K562 (cell line): ENCODE results near the gene NYAP1. TPM values are rescaled to one million over a fixed set of nuclear protein-coding genes. Genes with fewer than 3 reads are reported as not detected.

Source experiments
- NONO ChIP-seq, 2 experiments: fragments of 200-400 bp in 1 of 2; fragments of 450-650 bp in 1 of 2; formaldehyde crosslinking in 1 of 2; IDR thresholded peaks; 2 replicates each; pipeline ENCODE4 v1.6.1; 2017; ENCODE audit warnings: low read depth in 2 of 2, mild to moderate bottlenecking in 2 of 2, moderate library complexity in 2 of 2, low read length in 1 of 2
- POLR3G ChIP-seq: IDR thresholded peaks from 2 replicates; pipeline ENCODE4 v1.6.1; 2011; ENCODE audit not compliant: insufficient read length, insufficient replicate concordance; ENCODE audit errors: extremely low read depth
- RCOR1 ChIP-seq, 2 experiments: IDR thresholded peaks; 2 replicates each; pipeline ENCODE4 v1.6.1; 2012; ENCODE audit warnings: low read depth in 2 of 2, low read length in 2 of 2, borderline replicate concordance in 1 of 2, improper control_type of control experiment in 1 of 2
- SPI1 ChIP-seq: IDR thresholded peaks from 2 replicates; pipeline ENCODE4 v1.6.1; 2011; ENCODE audit warnings: low read depth, low read length, control low read depth, borderline replicate concordance
- ZNF217 ChIP-seq: sonication (generic); formaldehyde crosslinking; IDR thresholded peaks from 2 replicates; pipeline ENCODE4 v1.8.0; 2022; ENCODE audit warnings: mild to moderate bottlenecking, missing genetic modification reagents
- polyA plus RNA-seq, 8 experiments: library from polyadenylated mRNA; depleted of rRNA in 4 of 8; stranded (reverse) in 5 of 8; unstranded in 3 of 8; fragments of >200 nt; fragmentation: Nextera tagmentation in 2 of 8; fragmentation: Illumina TruSeq in 1 of 8; extraction: Ambion mirVana in 2 of 8; extraction: Trizol in 1 of 8; gene quantifications; 2 replicates each; pipeline versions ENCODE4 v1.2.1 to v1.2.3, GENCODE V29; 2011 to 2014; ENCODE audit warnings: inconsistent platforms in 1 of 8, missing spikeins in 1 of 8
- total RNA-seq, 7 experiments: library from RNA; depleted of rRNA in 6 of 7; stranded (reverse); fragments of >200 nt in 6 of 7; fragmentation: Illumina TruSeq in 2 of 7; extraction: Trizol in 2 of 7; gene quantifications; 2 replicates each; pipeline versions ENCODE4 v1.2.1 to v1.2.3, GENCODE V29; 2011 to 2021; ENCODE audit warnings: low replicate concordance in 1 of 7
- TF ChIP-seq, protein P1 (sequence below): fragments of 200-600 bp; sonication (generic); IDR thresholded peaks from one replicate; pipeline ENCODE4 v1.6.1; 2012; ENCODE audit warnings: mild to moderate bottlenecking, low read depth, low read length, inconsistent platforms
- TF ChIP-seq, protein P2 (sequence below): fragments of 450-650 bp; formaldehyde crosslinking; conservative IDR thresholded peaks from 2 replicates; pipeline ENCODE4 v1.4.0; 2022; ENCODE audit warnings: mild to moderate bottlenecking, missing genetic modification characterization
- TF ChIP-seq, protein P3 (sequence below), 2 experiments: fragments of 450-650 bp in 1 of 2; IDR thresholded peaks; 2 replicates each; pipeline ENCODE4 v1.6.1; 2011 to 2017; ENCODE audit warnings: low read depth in 2 of 2, antibody characterized with exemption in 1 of 2, borderline replicate concordance in 1 of 2, low read length in 1 of 2, mild to moderate bottlenecking in 1 of 2, mixed read lengths in 1 of 2; ENCODE audit not compliant: control insufficient read depth in 1 of 2

Gene NYAP1
- total and polyA plus RNA-seq, 9 of the 15 experiments (the other 6 are each of a cell fraction or from before 2014, with no cell fraction given): 0.11 to 0.88 (median 0.22) TPM; not detected in 2

DNA sequence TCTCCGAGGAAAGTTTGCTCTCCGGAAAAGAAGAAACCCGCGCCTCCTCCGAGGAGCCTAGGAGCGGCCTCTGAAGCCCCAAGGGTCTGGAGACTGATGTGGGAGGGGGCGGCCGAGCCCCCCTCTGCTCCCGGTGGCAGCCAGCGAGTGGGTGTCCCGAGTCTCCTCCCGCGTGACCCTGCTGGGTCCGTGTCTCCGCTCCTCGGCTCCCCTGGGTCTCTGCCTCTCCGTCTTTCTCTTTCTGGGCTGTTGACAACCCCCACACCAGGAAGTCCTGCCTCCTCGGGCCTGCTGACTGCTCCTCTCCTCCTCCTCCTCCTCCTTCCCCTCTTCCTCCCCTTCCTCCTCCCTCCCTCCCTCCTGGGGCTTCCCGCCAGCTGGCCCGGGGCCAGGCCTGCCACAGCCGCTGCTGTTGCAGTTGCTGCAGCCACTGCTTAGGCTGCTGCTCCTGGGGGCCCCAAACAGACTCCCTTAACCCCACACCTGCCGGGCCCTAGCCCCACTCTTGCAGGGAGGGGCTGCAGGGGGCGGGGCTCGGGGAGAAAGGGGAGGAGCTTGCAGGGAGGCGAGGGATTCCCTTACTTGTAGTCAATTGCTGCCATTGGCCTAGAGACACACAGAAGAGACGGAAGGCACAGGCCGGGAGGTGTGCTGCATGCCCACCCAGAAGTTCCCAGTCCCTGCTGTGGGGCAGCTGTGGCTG lies 4.6 kb upstream of the NYAP1 start, which contains the start of gene TSC22D4 (continued):
- TF ChIP-seq NONO (IDR thresholded peaks at IDR 0.05; ENCODE audit: low read depth in 2 of 2, low read length in 1 of 2) (peak in 1 of 2 experiments; percentile 96; a peak in 2 of 4 replicates), RCOR1 (IDR thresholded peaks at IDR 0.05; ENCODE audit: borderline replicate concordance in 1 of 2, low read depth in 2 of 2, low read length in 2 of 2) (peak in 1 of 2 experiments; percentile 90; a peak in 2 of 4 replicates), POLR3G (no peak), SPI1 (peak; percentile 82), ZNF217 (CRISPR knock-in tag) (no peak)
- TF ChIP-seq, protein P1, sequence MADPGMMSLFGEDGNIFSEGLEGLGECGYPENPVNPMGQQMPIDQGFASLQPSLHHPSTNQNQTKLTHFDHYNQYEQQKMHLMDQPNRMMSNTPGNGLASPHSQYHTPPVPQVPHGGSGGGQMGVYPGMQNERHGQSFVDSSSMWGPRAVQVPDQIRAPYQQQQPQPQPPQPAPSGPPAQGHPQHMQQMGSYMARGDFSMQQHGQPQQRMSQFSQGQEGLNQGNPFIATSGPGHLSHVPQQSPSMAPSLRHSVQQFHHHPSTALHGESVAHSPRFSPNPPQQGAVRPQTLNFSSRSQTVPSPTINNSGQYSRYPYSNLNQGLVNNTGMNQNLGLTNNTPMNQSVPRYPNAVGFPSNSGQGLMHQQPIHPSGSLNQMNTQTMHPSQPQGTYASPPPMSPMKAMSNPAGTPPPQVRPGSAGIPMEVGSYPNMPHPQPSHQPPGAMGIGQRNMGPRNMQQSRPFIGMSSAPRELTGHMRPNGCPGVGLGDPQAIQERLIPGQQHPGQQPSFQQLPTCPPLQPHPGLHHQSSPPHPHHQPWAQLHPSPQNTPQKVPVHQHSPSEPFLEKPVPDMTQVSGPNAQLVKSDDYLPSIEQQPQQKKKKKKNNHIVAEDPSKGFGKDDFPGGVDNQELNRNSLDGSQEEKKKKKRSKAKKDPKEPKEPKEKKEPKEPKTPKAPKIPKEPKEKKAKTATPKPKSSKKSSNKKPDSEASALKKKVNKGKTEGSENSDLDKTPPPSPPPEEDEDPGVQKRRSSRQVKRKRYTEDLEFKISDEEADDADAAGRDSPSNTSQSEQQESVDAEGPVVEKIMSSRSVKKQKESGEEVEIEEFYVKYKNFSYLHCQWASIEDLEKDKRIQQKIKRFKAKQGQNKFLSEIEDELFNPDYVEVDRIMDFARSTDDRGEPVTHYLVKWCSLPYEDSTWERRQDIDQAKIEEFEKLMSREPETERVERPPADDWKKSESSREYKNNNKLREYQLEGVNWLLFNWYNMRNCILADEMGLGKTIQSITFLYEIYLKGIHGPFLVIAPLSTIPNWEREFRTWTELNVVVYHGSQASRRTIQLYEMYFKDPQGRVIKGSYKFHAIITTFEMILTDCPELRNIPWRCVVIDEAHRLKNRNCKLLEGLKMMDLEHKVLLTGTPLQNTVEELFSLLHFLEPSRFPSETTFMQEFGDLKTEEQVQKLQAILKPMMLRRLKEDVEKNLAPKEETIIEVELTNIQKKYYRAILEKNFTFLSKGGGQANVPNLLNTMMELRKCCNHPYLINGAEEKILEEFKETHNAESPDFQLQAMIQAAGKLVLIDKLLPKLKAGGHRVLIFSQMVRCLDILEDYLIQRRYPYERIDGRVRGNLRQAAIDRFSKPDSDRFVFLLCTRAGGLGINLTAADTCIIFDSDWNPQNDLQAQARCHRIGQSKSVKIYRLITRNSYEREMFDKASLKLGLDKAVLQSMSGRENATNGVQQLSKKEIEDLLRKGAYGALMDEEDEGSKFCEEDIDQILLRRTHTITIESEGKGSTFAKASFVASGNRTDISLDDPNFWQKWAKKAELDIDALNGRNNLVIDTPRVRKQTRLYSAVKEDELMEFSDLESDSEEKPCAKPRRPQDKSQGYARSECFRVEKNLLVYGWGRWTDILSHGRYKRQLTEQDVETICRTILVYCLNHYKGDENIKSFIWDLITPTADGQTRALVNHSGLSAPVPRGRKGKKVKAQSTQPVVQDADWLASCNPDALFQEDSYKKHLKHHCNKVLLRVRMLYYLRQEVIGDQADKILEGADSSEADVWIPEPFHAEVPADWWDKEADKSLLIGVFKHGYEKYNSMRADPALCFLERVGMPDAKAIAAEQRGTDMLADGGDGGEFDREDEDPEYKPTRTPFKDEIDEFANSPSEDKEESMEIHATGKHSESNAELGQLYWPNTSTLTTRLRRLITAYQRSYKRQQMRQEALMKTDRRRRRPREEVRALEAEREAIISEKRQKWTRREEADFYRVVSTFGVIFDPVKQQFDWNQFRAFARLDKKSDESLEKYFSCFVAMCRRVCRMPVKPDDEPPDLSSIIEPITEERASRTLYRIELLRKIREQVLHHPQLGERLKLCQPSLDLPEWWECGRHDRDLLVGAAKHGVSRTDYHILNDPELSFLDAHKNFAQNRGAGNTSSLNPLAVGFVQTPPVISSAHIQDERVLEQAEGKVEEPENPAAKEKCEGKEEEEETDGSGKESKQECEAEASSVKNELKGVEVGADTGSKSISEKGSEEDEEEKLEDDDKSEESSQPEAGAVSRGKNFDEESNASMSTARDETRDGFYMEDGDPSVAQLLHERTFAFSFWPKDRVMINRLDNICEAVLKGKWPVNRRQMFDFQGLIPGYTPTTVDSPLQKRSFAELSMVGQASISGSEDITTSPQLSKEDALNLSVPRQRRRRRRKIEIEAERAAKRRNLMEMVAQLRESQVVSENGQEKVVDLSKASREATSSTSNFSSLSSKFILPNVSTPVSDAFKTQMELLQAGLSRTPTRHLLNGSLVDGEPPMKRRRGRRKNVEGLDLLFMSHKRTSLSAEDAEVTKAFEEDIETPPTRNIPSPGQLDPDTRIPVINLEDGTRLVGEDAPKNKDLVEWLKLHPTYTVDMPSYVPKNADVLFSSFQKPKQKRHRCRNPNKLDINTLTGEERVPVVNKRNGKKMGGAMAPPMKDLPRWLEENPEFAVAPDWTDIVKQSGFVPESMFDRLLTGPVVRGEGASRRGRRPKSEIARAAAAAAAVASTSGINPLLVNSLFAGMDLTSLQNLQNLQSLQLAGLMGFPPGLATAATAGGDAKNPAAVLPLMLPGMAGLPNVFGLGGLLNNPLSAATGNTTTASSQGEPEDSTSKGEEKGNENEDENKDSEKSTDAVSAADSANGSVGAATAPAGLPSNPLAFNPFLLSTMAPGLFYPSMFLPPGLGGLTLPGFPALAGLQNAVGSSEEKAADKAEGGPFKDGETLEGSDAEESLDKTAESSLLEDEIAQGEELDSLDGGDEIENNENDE: no peak
- TF ChIP-seq, protein P2, sequence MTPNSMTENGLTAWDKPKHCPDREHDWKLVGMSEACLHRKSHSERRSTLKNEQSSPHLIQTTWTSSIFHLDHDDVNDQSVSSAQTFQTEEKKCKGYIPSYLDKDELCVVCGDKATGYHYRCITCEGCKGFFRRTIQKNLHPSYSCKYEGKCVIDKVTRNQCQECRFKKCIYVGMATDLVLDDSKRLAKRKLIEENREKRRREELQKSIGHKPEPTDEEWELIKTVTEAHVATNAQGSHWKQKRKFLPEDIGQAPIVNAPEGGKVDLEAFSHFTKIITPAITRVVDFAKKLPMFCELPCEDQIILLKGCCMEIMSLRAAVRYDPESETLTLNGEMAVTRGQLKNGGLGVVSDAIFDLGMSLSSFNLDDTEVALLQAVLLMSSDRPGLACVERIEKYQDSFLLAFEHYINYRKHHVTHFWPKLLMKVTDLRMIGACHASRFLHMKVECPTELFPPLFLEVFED (CRISPR knock-in tag): no peak
- TF ChIP-seq, protein P3, sequence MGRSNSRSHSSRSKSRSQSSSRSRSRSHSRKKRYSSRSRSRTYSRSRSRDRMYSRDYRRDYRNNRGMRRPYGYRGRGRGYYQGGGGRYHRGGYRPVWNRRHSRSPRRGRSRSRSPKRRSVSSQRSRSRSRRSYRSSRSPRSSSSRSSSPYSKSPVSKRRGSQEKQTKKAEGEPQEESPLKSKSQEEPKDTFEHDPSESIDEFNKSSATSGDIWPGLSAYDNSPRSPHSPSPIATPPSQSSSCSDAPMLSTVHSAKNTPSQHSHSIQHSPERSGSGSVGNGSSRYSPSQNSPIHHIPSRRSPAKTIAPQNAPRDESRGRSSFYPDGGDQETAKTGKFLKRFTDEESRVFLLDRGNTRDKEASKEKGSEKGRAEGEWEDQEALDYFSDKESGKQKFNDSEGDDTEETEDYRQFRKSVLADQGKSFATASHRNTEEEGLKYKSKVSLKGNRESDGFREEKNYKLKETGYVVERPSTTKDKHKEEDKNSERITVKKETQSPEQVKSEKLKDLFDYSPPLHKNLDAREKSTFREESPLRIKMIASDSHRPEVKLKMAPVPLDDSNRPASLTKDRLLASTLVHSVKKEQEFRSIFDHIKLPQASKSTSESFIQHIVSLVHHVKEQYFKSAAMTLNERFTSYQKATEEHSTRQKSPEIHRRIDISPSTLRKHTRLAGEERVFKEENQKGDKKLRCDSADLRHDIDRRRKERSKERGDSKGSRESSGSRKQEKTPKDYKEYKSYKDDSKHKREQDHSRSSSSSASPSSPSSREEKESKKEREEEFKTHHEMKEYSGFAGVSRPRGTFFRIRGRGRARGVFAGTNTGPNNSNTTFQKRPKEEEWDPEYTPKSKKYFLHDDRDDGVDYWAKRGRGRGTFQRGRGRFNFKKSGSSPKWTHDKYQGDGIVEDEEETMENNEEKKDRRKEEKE (IDR thresholded peaks at IDR 0.05; ENCODE audit: borderline replicate concordance in 1 of 2, control insufficient read depth in 1 of 2, low read depth in 2 of 2, low read length in 1 of 2): no peak
